ENCODE data around the gene MECP2. TPM values are rescaled to one million over a fixed set of nuclear protein-coding genes. Genes with fewer than 3 reads are reported as not detected.

Gene MECP2
- total RNA-seq, 2 experiments from 2014 or later = 31.2 to 48.6 TPM

DNA sequence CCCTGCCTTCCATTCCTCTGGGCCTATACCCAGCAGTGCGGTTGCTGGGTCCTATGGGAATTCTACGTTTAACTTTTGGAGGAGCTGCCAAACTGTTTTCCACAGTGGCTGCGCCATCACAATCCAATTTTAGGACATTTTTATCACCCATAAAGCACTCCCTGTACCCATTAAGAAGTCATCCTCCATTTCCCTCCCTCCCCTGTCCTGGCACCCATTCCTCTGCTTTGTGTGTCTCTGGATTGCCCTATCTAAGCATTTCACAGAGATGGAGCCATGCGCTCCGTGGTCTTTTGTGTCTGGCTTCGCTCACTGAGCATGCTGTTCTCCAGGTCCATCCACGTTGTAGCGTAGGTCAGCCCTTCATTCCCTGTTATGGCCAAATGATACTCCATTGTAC is 44.9 kb upstream of the MECP2 start:
- no peaks in the 10 kb centered on the region for H3K79me2 ChIP-seq (ENCODE audit: insufficient read depth, low read depth, low read length)
- no TSS peak for BruUV-seq (replicated peaks)
- H4K20me1 ChIP-seq (ENCODE audit: insufficient read depth, low read length) = no peaks in the 10 kb centered on the region
- H2AFZ ChIP-seq (ENCODE audit: low read length) = no peak overlapping the region
- no peak overlapping the region for H3K27ac ChIP-seq (ENCODE audit: low read depth, low read length, poor library complexity, severe bottlenecking)
- POLR2A ChIA-PET = no interaction called here
- no peaks in the 10 kb centered on the region for H3K9me3 ChIP-seq (ENCODE audit: low read length)
- no peaks in the 10 kb centered on the region for H3K4me1 ChIP-seq (ENCODE audit: insufficient read depth, low read length, poor library complexity, severe bottlenecking)
- no peak overlapping the region for H3K4me3 ChIP-seq (ENCODE audit: low read depth, low read length, poor library complexity, severe bottlenecking)
- H3K9me2 ChIP-seq (ENCODE audit: insufficient read depth, low read length) = no peaks in the 10 kb centered on the region
- H3K4me2 ChIP-seq (ENCODE audit: low read length) = no peak overlapping the region
- TF ChIP-seq EZH2phosphoT487 (IDR thresholded peaks at IDR 0.05; ENCODE audit: borderline replicate concordance, low read depth, low read length) = no peak
- TF ChIP-seq, protein P1, sequence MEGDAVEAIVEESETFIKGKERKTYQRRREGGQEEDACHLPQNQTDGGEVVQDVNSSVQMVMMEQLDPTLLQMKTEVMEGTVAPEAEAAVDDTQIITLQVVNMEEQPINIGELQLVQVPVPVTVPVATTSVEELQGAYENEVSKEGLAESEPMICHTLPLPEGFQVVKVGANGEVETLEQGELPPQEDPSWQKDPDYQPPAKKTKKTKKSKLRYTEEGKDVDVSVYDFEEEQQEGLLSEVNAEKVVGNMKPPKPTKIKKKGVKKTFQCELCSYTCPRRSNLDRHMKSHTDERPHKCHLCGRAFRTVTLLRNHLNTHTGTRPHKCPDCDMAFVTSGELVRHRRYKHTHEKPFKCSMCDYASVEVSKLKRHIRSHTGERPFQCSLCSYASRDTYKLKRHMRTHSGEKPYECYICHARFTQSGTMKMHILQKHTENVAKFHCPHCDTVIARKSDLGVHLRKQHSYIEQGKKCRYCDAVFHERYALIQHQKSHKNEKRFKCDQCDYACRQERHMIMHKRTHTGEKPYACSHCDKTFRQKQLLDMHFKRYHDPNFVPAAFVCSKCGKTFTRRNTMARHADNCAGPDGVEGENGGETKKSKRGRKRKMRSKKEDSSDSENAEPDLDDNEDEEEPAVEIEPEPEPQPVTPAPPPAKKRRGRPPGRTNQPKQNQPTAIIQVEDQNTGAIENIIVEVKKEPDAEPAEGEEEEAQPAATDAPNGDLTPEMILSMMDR (conservative IDR thresholded peaks at IDR 0.05; ENCODE audit: low read length) = no peak
- no peak for DNase-seq (ENCODE audit: low spot score)
- CTCF ChIA-PET (ENCODE audit: unreplicated experiment) = no interaction called here
- no peaks in the 10 kb centered on the region for H3K36me3 ChIP-seq (ENCODE audit: insufficient read depth, low read length)
- intact Hi-C loops (cut with micrococcal nuclease; ENCODE audit: unreplicated experiment) = no loop called here

DNA sequence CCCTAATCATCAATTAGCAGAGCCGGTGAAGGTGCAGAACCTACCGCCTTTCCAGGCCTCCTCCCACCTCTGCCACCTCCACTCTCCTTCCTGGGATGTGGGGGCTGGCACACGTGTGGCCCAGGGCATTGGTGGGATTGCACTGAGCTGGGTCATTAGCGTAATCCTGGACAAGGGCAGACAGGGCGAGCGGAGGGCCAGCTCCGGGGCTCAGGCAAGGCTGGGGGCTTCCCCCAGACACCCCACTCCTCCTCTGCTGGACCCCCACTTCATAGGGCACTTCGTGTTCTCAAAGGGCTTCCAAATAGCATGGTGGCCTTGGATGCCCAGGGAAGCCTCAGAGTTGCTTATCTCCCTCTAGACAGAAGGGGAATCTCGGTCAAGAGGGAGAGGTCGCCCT is 43.2 kb upstream of the MECP2 start:
- intact Hi-C loops (cut with micrococcal nuclease; ENCODE audit: unreplicated experiment) = no loop called here
- H3K4me1 ChIP-seq (ENCODE audit: insufficient read depth, low read length, poor library complexity, severe bottlenecking) = peaks cover 8% of the 10 kb centered on the region
- ChIA-PET POLR2A (interaction anchor here (0.5 kb wide), 1 partner anchor 330 kb away, joined by 5 read pairs; no protein-coding TSS in a partner anchor), CTCF (ENCODE audit: unreplicated experiment) (no interaction called here)
- H3K36me3 ChIP-seq (ENCODE audit: insufficient read depth, low read length) = no peaks in the 10 kb centered on the region
- no peaks in the 10 kb centered on the region for H3K9me2 ChIP-seq (ENCODE audit: insufficient read depth, low read length)
- BruUV-seq (replicated peaks) = no TSS peak
- no peak for DNase-seq (ENCODE audit: low spot score)
- no peak for TF ChIP-seq EZH2phosphoT487 (IDR thresholded peaks at IDR 0.05; ENCODE audit: borderline replicate concordance, low read depth, low read length)
- no peaks in the 10 kb centered on the region for H4K20me1 ChIP-seq (ENCODE audit: insufficient read depth, low read length)
- H3K4me3 ChIP-seq (ENCODE audit: low read depth, low read length, poor library complexity, severe bottlenecking) = no peak overlapping the region
- no peak overlapping the region for H2AFZ ChIP-seq (ENCODE audit: low read length)
- no peaks in the 10 kb centered on the region for H3K9me3 ChIP-seq (ENCODE audit: low read length)
- no peaks in the 10 kb centered on the region for H3K79me2 ChIP-seq (ENCODE audit: insufficient read depth, low read depth, low read length)
- no peak overlapping the region for H3K4me2 ChIP-seq (ENCODE audit: low read length)
- no peak overlapping the region for H3K27ac ChIP-seq (ENCODE audit: low read depth, low read length, poor library complexity, severe bottlenecking)

DNA sequence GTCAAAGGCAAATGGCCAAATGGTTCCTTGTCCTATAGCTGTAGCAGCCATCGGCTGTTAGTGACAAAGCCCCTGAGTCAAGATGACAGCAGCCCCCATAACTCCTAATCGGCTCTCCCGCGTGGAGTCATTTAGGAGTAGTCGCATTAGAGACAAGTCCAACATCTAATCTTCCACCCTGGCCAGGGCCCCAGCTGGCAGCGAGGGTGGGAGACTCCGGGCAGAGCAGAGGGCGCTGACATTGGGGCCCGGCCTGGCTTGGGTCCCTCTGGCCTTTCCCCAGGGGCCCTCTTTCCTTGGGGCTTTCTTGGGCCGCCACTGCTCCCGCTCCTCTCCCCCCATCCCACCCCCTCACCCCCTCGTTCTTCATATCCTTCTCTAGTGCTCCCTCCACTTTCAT is 42.7 kb upstream of the MECP2 start:
- no peaks in the 10 kb centered on the region for H3K9me2 ChIP-seq (ENCODE audit: insufficient read depth, low read length)
- intact Hi-C loops (cut with micrococcal nuclease; ENCODE audit: unreplicated experiment) = no loop called here
- ChIA-PET POLR2A (no interaction called here), CTCF (ENCODE audit: unreplicated experiment) (no interaction called here)
- TF ChIP-seq, protein P1 (conservative IDR thresholded peaks at IDR 0.05; ENCODE audit: low read length) = no peak
- no peak overlapping the region for H3K4me3 ChIP-seq (ENCODE audit: low read depth, low read length, poor library complexity, severe bottlenecking)
- no peaks in the 10 kb centered on the region for H4K20me1 ChIP-seq (ENCODE audit: insufficient read depth, low read length)
- H3K4me2 ChIP-seq (ENCODE audit: low read length) = no peak overlapping the region
- no peaks in the 10 kb centered on the region for H3K36me3 ChIP-seq (ENCODE audit: insufficient read depth, low read length)
- no TSS peak for BruUV-seq (replicated peaks)
- no peaks in the 10 kb centered on the region for H3K79me2 ChIP-seq (ENCODE audit: insufficient read depth, low read depth, low read length)
- peaks cover 13% of the 10 kb centered on the region for H3K4me1 ChIP-seq (ENCODE audit: insufficient read depth, low read length, poor library complexity, severe bottlenecking)
- no peak overlapping the region for H2AFZ ChIP-seq (ENCODE audit: low read length)
- no peak for DNase-seq (ENCODE audit: low spot score)
- no peak overlapping the region for H3K27ac ChIP-seq (ENCODE audit: low read depth, low read length, poor library complexity, severe bottlenecking)
- no peaks in the 10 kb centered on the region for H3K9me3 ChIP-seq (ENCODE audit: low read length)
